Fibroblast of the aortic adventitia (primary cell): ENCODE measurements around the gene C1orf56. TPM values are rescaled to one million over a fixed set of nuclear protein-coding genes. Genes with fewer than 3 reads are reported as not detected.
A peak's percentile ranks its signal among the peaks of the same experiment; 100 is the strongest.

Experiments
- DNase-seq: peaks from one replicate; pipeline ENCODE4 v3.0.0-alpha.2; 2010; ENCODE audit warnings: low read depth
- H3K4me3 ChIP-seq: 2 replicates; pipeline ENCODE4 v1.5.1; 2011; ENCODE audit warnings: low read depth, mild to moderate bottlenecking, control low read depth, low read length, moderate library complexity
- total RNA-seq: library from RNA; depleted of rRNA; stranded (reverse); fragments of >200 nt; gene quantifications from 2 replicates; pipeline ENCODE4 v1.2.3, GENCODE V29; 2012; ENCODE audit warnings: low replicate concordance
- TF ChIP-seq, protein P1 (sequence below): IDR thresholded peaks from 2 replicates; pipeline ENCODE4 v1.5.1; 2011; ENCODE audit warnings: mild to moderate bottlenecking, low read length, control low read depth, inconsistent platforms; ENCODE audit not compliant: insufficient read depth

C1orf56 gene
- total RNA-seq, 1 donor: 3.3 TPM

DNA sequence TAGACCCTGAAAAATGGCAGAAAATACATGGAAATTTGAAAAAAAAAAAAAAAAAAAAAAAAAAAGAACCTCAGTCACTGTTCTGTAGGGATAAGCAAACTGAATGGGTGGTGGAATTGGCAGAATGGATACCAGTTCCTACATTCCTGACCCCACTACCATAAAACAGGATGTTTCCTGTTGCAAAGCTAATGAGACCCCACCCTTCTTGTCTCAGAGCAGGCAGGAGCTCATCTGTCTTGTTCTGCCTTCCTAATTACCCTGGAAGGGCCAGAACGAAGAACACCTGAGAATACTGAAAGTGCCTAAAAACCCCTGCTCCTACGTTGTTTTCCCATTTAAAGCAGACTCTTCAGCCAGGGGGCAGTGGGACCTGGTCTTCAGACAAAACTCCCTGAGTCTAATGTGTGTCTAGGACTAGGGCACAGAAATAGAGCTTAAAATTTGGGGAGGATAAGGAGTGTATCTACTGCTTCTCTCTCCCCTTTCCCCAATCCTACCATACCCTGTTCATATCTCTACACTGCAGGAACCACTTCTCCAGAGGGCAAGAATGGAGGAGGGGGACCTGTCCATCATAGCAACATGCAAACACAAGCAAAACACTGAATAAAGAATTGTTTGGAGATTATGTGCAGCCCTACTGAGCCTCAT lies 3.9 kb downstream of the C1orf56 start:
- no peak overlapping the region for H3K4me3 ChIP-seq
- DNase-seq: no peak
- TF ChIP-seq, protein P1, sequence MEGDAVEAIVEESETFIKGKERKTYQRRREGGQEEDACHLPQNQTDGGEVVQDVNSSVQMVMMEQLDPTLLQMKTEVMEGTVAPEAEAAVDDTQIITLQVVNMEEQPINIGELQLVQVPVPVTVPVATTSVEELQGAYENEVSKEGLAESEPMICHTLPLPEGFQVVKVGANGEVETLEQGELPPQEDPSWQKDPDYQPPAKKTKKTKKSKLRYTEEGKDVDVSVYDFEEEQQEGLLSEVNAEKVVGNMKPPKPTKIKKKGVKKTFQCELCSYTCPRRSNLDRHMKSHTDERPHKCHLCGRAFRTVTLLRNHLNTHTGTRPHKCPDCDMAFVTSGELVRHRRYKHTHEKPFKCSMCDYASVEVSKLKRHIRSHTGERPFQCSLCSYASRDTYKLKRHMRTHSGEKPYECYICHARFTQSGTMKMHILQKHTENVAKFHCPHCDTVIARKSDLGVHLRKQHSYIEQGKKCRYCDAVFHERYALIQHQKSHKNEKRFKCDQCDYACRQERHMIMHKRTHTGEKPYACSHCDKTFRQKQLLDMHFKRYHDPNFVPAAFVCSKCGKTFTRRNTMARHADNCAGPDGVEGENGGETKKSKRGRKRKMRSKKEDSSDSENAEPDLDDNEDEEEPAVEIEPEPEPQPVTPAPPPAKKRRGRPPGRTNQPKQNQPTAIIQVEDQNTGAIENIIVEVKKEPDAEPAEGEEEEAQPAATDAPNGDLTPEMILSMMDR: no peak

DNA sequence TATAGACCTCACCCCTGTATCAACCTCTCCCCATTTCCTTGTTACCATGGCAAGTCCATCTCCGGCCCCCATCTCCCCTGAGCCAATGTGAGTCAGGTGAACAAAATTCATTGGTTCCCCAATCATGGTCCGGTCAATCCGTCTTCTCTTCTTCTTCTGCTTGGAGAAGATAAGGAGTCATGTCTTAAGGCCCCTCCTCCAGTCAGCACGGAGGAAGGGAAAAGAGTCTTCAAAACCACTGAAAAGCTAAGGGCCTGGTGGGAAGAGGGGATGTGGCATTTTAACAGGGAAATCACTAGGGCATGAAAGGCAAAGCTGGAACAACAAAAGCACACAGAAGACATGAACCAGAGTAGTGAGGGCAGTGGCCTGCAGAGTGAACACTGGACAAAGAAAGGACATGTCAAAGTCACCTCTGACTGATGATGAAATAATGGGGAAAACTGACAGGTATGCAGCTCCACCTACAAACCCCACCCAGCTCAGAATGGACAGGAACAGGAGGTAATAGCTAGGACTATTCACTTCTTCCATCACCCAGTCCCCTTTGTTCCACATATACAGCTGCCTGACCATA lies 7.5 kb downstream of the C1orf56 start:
- no peak for DNase-seq

DNA sequence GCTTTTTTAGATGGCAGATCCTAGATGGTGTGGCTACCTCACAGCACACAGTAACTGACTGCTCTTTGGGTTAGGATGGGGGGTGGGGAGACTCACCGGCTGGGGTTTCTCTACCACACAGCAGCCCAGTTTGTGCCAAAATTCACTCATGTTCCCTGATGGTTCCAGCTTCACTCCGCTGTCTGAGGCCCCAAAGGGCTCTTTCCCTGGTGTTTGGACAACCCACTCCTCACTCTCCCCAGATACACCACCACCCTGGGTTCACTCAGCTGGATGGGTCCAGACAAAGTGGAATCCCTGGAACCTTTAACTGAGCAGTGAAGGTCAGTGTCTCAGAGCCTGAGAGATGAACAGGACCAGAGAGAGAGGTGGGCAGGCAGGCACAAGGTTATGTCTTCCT lies 8.0 kb downstream of the C1orf56 start:
- TF ChIP-seq, protein P1: no peak
- no peak overlapping the region for H3K4me3 ChIP-seq
- DNase-seq: no peak

More for the DNA sequence above, 7.5 kb downstream of the C1orf56 start:
- H3K4me3 ChIP-seq: no peak overlapping the region
- TF ChIP-seq, protein P1: no peak

DNA sequence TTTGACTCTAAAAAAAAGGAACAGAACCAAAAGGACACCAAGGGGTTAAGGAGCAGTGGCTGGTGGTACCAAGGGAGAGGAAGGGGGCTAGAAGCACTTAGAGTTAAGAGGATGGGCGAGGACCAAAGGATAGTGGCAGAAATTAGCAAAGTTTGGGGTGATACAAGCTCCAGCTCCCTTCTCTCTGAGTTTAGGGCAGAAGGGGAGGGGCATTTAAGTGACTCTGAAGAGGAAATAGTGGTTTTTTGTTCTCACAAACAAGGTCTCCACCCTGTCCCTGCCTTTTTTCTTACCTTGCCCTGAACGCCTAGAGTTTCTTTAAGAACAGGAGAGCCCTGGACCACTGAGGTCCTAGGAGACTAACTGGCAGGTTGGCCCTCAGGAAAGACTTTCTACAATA lies 8.6 kb downstream of the C1orf56 start:
- H3K4me3 ChIP-seq: no peak overlapping the region
- TF ChIP-seq, protein P1: no peak
- no peak for DNase-seq

DNA sequence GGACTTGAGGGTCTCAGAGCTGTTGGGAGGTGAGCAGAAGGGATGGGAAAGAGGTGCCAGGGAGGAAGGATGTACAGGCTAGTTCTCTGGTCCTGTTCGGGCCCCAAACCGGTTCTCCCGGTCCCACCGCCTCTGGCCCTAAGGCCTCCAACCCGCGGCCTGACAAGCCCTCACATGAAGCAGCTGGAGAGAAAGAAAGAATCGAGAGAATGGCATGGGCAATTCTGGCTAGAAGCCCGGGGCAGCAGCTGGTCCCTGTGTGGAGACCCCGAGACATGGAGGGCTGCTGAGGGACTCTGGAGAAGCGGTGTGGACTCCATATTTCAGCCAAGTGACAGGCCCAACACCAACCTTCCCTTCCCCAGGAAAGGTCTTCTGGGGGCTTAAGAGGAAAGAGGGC lies 11.1 kb downstream of the C1orf56 start:
- peak; percentile 27 for DNase-seq
- TF ChIP-seq, protein P1: no peak
- H3K4me3 ChIP-seq: peak overlapping the region; percentile 89

DNA sequence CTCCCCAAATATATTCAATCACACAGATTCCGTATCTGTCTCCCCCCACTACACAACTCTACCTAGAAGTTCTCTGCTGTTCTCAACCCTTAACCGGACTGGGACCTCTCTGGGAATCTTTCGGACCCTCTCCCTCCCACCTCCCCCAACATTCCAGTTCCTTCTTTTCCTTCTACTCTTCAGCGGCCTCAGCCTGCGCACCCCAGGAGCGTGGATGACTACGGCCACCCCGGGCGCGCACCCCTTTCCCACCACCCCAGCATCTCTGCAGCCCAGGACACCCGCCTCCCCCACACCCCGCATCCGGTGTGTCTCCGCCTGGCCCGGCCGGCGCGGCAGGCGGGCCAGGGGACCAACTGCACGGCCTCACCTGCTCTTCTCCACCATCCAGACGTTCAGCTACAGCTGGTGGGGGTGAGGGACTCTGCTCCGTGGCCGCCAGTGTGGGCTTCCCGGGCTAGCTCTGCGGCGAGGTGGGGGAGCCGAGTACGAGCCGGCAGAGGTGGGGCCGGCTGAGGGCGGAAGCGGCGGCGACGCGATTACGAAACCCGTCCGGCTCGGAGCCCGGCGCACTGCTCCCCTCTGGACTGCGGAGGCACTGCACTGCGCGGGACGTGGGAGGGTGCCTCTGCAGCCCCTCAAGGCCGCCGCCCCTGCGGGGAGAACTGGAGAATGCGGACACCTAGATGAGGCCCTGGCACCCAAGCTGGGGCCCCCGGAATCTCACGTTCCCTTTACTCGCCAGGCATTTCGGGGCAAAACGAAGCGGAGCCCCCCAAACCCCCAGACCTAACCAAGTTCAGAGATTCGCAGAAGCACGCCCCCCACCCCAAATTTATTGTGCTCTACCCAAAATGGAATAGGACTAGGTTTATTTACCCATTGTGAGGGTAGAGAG lies 11.8 kb downstream of the C1orf56 start, which contains the start of gene CDC42SE1:
Gene CDC42SE1 (minus strand): TSS at position 514 of the 898 bp plus-strand sequence. CDS start 3,892 bp downstream, outside the sequence.
- TF ChIP-seq, protein P1: peak; percentile 87
- peak; percentile 73 for DNase-seq
- peak within 1 kb of the TSS; percentile 89 for H3K4me3 ChIP-seq
